ENCODE measurements around the gene TEDC2.

DNA sequence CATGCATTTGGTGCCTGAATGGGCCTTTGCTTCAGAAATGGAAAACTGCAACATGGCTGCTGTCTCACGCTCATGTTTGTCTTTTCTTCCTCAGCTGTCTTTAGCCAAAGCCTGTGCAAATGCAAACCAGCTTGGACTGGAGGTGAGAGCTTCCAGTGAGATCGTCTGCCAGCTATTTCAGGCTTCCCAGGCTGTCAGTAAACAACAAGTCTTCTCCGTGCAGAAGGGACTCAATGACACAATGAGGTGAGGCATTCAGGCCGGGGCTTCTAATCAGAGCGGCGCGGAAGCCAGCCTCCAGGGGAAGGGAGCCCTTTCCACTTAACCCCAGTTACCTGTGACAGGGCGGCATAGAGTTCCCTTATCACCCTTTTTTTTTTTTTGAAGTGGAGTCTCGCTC lies 16.4 kb upstream of the TEDC2 start:
- TF ChIP-seq SUZ12 (IDR thresholded peaks at IDR 0.05; ENCODE audit: extremely low read depth, insufficient read depth, insufficient read length) (no peak), ZNF274 (IDR thresholded peaks at IDR 0.05; ENCODE audit: low read depth, low read length) (no peak)
